Adrenal gland (tissue), 5 donors: ENCODE measurements around the gene ZFR.

Experiments
- CTCF ChIP-seq, 6 experiments: fragments of 450-650 bp in 4 of 6; fragments of 200-600 bp in 2 of 6; sonication (generic) in 1 of 6; IDR thresholded peaks; 1 replicate in 5 of 6; 2 replicates in 1 of 6; pipeline versions ENCODE4 v1.5.1 to v1.8.0; 2016 to 2021; ENCODE audit warnings: antibody characterized with exemption in 6 of 6, mild to moderate bottlenecking in 2 of 6, moderate library complexity in 1 of 6
- POLR2A ChIP-seq, 2 donors: fragments of 450-650 bp; IDR thresholded peaks; one replicate each; pipeline ENCODE4 v1.6.1; 2017; ENCODE audit warnings: antibody characterized with exemption in 2 of 2, mild to moderate bottlenecking in 2 of 2, moderate library complexity in 1 of 2
- donor health status: DM: no; HTN: no; CAD: no.

GRCh38 chr5:32320576-32320975 is 124.0 kb downstream of the ZFR start:
- TF ChIP-seq CTCF (IDR thresholded peaks at IDR 0.05), result no peak
- TF ChIP-seq POLR2A (IDR thresholded peaks at IDR 0.05), result no peak
